ENCODE measurements around the gene EPAS1. TPM values are rescaled to one million over a fixed set of nuclear protein-coding genes. Genes with fewer than 3 reads are reported as not detected.

The EPAS1 gene
- total RNA-seq, 1 donor from 2014 or later, result 22.9 TPM

DNA sequence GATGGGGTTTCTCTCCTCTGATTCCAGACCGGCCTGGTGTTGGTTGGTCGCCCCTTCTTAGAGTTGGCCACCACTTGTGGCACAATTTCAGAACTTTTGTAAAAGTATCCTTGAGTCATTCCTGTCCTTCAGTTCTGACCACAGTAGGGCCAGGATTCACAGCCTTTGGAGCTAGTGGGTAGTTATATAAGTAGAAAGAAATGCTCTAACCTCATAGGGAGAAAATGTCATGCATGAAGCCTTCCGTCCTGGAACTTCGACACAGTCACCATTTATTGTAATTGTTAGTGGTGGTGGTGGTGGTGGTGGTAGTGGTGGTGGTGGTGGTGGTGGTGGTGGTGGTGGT is 65.4 kb downstream of the EPAS1 start:
- H3K27me3 Mint-ChIP-seq (ENCODE audit: insufficient read depth), result no peaks in the 10 kb centered on the region
- DNase-seq (ENCODE audit: low spot score), result no peak
- peak overlapping the region; percentile 2 for H3K27ac Mint-ChIP-seq
- H3K36me3 Mint-ChIP-seq (ENCODE audit: low read depth), result peaks cover 12% of the 10 kb centered on the region
- intact Hi-C loops (cut with micrococcal nuclease), result loop anchor here (1.0 to 10.0 kb wide), 3 partner anchors 12 to 718 kb away; no protein-coding TSS in a partner anchor
- H3K4me3 Mint-ChIP-seq, result no peak overlapping the region
- no peaks in the 10 kb centered on the region for H3K9me3 Mint-ChIP-seq
- peaks cover 48% of the 10 kb centered on the region for H3K4me1 Mint-ChIP-seq (ENCODE audit: low read depth)

DNA sequence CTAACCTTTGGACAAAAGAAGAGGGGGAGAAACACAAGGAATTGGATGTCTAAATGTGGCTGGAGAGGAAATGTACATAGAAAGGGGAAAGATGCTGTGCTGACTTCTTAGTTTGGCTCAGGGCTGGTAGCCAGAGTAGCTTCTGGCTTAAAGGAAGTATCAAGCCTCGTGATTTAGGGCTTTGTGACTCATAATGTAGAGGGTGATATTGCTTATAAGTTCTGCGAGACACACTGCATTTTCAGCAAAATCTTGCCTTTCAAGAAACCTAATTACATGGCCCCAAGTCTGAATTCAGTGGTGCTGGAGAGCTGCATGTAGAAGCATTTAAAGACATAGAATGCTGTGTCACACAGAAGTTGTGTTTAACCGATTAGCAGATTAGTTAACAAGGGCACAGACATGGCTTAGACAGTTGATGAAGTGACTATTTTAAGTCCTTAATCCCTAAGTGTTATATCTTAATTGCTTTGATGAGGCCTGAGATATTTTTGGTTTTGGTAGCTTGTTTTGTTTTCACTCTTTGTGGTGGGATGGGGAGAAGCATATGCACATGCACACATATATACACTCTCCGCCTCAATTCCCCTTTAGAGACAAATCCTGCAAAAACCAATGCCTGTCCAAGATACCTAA is 66.4 kb downstream of the EPAS1 start:
- intact Hi-C loops (cut with micrococcal nuclease), result loop anchor here (1.0 to 10.0 kb wide), 3 partner anchors 13 to 719 kb away; no protein-coding TSS in a partner anchor
- peaks cover 47% of the 10 kb centered on the region for H3K4me1 Mint-ChIP-seq (ENCODE audit: low read depth)
- no peaks in the 10 kb centered on the region for H3K9me3 Mint-ChIP-seq
- H3K27me3 Mint-ChIP-seq (ENCODE audit: insufficient read depth), result no peaks in the 10 kb centered on the region
- peak overlapping the region; percentile 16 for H3K27ac Mint-ChIP-seq
- DNase-seq (ENCODE audit: low spot score), result no peak
- peaks cover 9% of the 10 kb centered on the region for H3K36me3 Mint-ChIP-seq (ENCODE audit: low read depth)
- peak overlapping the region; percentile 3 for H3K4me3 Mint-ChIP-seq

DNA sequence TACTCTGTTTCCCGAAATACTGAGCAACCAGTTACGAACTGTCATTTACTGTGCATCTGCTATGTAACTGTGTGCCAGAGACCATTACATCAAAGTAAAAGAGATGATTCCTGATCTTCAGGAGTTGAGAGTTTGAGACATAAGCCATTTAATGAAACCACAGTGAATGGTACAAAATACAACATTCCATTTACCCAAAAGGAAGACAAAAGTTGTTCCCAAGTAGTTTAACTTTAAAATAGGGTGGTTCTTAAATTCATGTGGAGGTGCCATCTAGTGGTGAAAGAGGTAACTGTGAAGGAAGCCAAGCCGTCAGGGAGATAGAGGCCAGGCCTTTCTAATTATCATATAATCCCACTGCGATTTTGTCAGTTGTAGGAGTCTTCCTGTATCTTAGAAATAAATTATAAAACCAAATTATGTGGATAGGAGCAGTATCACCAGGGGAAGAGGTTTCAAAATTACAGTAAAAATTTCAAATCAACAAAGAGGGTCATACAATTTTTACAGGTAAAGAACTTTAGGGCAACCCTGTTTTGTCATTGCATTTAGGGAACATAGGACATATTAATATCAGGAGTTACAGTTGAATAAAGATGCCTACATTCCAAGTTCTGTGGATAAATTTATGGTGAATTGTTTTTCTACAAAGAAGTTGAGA is 67.7 kb downstream of the EPAS1 start:
- intact Hi-C loops (cut with micrococcal nuclease), result loop anchor here (1.0 to 10.0 kb wide), 6 partner anchors 68 to 720 kb away; partner anchors contain the start of gene EPAS1
- Mint-ChIP-seq H3K36me3 (ENCODE audit: low read depth) (peaks cover 8% of the 10 kb centered on the region), H3K9me3 (no peaks in the 10 kb centered on the region), H3K27me3 (ENCODE audit: insufficient read depth) (peaks cover 6% of the 10 kb centered on the region), H3K27ac (no peak overlapping the region), H3K4me3 (no peak overlapping the region), H3K4me1 (ENCODE audit: low read depth) (peaks cover 49% of the 10 kb centered on the region)
- DNase-seq (ENCODE audit: low spot score), result no peak

DNA sequence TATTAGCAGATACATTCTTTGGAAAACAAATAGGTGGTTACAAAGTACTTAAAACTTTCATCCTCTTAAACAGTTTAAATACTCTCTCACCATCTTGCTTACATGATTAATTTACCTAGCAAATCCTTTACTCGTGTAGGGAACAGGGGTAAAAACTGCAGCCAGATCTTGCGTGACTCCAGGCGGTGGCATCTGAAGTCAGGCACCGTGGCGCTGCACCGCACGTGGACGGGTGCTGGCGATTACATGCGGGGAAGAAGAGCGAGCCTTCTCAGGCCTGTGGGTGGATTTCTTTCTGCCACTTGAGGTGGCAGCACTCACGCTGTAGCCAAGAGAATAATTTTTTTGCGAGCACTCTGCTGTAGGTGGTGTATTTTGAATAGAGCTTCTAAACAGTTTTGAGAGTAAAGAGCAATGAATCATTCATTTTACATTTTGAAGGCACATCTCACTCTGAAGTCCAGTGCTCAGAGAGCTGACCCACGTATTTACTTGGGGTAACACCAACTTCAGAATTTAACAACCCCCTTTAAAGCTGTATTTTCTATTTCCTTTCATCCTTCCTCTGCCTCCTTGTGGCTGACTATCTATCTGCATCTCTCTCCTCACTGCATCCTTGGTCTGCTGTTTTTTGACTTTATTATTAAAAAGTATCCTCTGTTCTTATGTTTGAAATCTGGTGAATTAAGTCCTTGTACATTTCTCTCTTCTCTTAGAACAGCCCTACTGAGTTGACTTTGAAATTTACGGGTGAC is 68.9 kb downstream of the EPAS1 start:
- no peak for DNase-seq (ENCODE audit: low spot score)
- Mint-ChIP-seq H3K36me3 (ENCODE audit: low read depth) (peaks cover 11% of the 10 kb centered on the region), H3K27me3 (ENCODE audit: insufficient read depth) (peaks cover 6% of the 10 kb centered on the region), H3K9me3 (no peaks in the 10 kb centered on the region), H3K4me3 (no peak overlapping the region), H3K27ac (no peak overlapping the region), H3K4me1 (ENCODE audit: low read depth) (peaks cover 49% of the 10 kb centered on the region)
- intact Hi-C loops (cut with micrococcal nuclease), result loop anchor here (1.0 to 10.0 kb wide), 6 partner anchors 69 to 721 kb away; partner anchors contain the start of gene EPAS1

DNA sequence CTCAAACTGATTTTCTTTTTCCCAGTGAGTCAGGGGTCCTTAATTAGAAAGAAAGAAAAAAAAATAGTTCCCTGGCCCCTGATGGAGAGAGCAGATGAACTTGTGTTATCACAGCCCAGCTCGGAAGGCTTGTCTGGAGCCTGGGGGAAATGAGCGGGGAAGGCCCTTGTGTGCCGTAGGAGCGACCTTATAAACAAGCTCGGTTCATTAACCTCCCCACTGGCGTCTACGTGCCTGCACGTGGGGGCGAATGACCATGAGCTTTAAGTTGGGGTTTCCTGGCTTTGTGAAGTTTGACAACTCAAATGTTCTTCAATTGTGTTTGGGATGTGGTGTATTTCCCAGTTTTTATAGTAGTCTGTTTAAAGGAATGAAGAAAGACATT is 69.5 kb downstream of the EPAS1 start:
- no peak overlapping the region for H3K4me3 Mint-ChIP-seq
- peaks cover 7% of the 10 kb centered on the region for H3K36me3 Mint-ChIP-seq (ENCODE audit: low read depth)
- H3K9me3 Mint-ChIP-seq, result no peaks in the 10 kb centered on the region
- H3K4me1 Mint-ChIP-seq (ENCODE audit: low read depth), result peaks cover 45% of the 10 kb centered on the region
- intact Hi-C loops (cut with micrococcal nuclease), result loop anchor here (2.0 to 10.0 kb wide), 2 partner anchors 94 to 722 kb away; no protein-coding TSS in a partner anchor
- H3K27ac Mint-ChIP-seq, result no peak overlapping the region
- no peak for DNase-seq (ENCODE audit: low spot score)
- H3K27me3 Mint-ChIP-seq (ENCODE audit: insufficient read depth), result peaks cover 6% of the 10 kb centered on the region

DNA sequence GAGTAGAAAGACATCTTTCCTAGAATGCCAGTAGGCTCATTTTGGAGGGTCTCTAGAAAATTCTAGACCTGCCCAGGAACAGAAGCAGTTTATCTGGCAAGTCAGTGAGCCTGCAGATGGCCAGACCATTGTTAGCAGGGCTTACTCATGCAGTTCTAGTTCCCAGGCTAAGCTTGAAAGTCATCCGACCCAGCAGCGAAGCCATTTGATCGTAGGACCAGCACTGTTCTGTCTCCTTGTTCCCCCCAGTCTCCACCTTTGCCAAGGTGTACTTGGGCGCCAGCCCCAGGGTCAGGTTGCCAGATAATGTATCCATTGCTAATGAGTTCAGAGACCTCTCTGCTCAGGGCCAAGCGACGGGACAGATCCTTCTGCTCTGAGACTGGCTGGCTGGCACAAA is 70.1 kb downstream of the EPAS1 start:
- no peak for DNase-seq (ENCODE audit: low spot score)
- no peak overlapping the region for H3K4me3 Mint-ChIP-seq
- intact Hi-C loops (cut with micrococcal nuclease), result loop anchor here (2.0 to 10.0 kb wide), 2 partner anchors 94 to 722 kb away; no protein-coding TSS in a partner anchor
- no peak overlapping the region for H3K27ac Mint-ChIP-seq
- peaks cover 39% of the 10 kb centered on the region for H3K4me1 Mint-ChIP-seq (ENCODE audit: low read depth)
- H3K36me3 Mint-ChIP-seq (ENCODE audit: low read depth), result peaks cover 6% of the 10 kb centered on the region
- no peaks in the 10 kb centered on the region for H3K9me3 Mint-ChIP-seq
- H3K27me3 Mint-ChIP-seq (ENCODE audit: insufficient read depth), result peaks cover 6% of the 10 kb centered on the region

DNA sequence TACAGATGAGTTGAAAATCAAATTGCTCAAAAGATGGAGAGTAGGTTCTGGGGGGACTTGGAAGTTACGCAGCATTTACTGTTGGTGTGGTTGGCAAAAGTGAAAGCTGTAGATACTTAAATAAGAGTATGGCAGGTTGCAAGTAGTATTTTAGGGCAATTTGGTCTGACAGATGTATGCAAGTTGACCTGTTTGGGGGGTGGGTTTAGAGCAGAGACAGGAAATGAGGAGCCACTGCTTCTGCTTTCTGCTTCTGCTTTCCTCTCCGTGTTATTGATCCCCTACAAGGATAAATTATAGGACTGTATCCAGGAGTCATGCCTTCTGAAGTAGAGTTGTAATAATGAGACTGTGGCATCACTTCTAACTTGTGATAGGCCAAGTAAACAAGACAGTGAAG is 71.2 kb downstream of the EPAS1 start:
- no peak overlapping the region for H3K27ac Mint-ChIP-seq

DNA sequence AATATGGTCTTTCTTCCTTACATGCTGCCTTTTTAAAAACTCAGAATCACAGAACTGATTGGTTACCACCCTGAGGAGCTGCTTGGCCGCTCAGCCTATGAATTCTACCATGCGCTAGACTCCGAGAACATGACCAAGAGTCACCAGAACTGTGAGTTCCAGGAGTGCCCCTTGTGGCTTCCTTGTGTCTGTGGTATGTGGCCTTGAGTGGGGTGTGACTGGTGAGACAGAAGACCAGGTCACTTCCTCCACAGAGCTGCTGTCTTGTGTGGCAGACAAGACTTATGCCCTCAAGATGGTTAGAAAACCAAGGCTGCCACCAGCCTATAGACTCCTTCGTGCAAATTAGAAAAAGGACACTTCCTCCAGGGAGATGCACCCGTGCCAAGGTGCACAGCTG is 72.6 kb downstream of the EPAS1 start:
- peaks cover 5% of the 10 kb centered on the region for H3K36me3 Mint-ChIP-seq (ENCODE audit: low read depth)
- no peak overlapping the region for H3K27ac Mint-ChIP-seq
- H3K27me3 Mint-ChIP-seq (ENCODE audit: insufficient read depth), result peaks cover 6% of the 10 kb centered on the region
- no peak for DNase-seq (ENCODE audit: low spot score)
- H3K4me1 Mint-ChIP-seq (ENCODE audit: low read depth), result peaks cover 15% of the 10 kb centered on the region
- intact Hi-C loops (cut with micrococcal nuclease), result loop anchor here (10.0 kb wide), 1 partner anchor 725 kb away; no protein-coding TSS in a partner anchor
- no peak overlapping the region for H3K4me3 Mint-ChIP-seq
- H3K9me3 Mint-ChIP-seq, result no peaks in the 10 kb centered on the region

More for the DNA sequence above, 71.2 kb downstream of the EPAS1 start:
- Mint-ChIP-seq H3K9me3 (no peaks in the 10 kb centered on the region), H3K36me3 (ENCODE audit: low read depth) (peaks cover 6% of the 10 kb centered on the region), H3K4me1 (ENCODE audit: low read depth) (peaks cover 28% of the 10 kb centered on the region), H3K4me3 (no peak overlapping the region), H3K27me3 (ENCODE audit: insufficient read depth) (peaks cover 6% of the 10 kb centered on the region)
- DNase-seq (ENCODE audit: low spot score), result no peak
- intact Hi-C loops (cut with micrococcal nuclease), result loop anchor here (10.0 kb wide), 1 partner anchor 724 kb away; no protein-coding TSS in a partner anchor

DNA sequence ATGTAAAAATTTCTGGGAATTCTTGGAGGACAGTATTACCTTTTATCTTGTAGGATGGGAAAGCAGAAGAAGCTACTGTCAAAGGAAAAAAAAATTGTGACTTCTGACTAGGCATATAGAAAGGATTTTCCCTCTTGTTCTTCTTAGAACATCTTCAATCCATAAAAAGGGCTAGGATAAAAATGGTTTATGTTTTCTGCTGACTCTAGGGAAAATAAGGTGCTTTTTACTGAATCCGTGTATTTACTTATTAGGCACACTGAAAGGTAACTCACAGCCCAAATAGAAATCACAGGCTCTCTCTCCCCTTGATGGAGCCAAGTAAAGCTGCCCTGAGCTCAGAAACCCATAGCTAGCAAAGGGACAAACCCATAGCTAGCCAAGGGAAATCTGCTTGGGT is 74.6 kb downstream of the EPAS1 start:
- peaks cover 6% of the 10 kb centered on the region for H3K27me3 Mint-ChIP-seq (ENCODE audit: insufficient read depth)
- intact Hi-C loops (cut with micrococcal nuclease), result no loop called here
- no peak overlapping the region for H3K4me3 Mint-ChIP-seq
- no peak for DNase-seq (ENCODE audit: low spot score)
- H3K9me3 Mint-ChIP-seq, result no peaks in the 10 kb centered on the region
- H3K36me3 Mint-ChIP-seq (ENCODE audit: low read depth), result peaks cover 3% of the 10 kb centered on the region
- no peak overlapping the region for H3K27ac Mint-ChIP-seq
- H3K4me1 Mint-ChIP-seq (ENCODE audit: low read depth), result peaks cover 10% of the 10 kb centered on the region

DNA sequence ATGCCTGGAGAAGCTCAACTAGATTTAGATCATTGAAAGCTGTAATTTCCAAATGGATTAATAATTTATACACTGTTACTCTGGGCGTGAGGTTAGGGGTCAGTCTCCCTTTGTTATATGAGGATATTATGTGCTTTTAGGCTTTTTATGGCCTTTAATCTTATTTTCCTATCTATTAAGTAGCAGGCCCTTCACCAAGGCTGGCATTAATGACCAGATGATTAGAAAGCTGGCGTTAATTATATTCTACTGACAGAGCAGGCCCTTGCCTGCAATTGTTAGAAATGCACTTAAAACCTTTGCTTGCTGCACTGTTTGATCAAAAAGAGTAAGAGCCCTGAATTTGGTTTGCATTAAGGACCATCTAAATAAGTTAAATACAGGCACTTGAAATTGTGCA is 75.3 kb downstream of the EPAS1 start:
- no peaks in the 10 kb centered on the region for H3K9me3 Mint-ChIP-seq
- peaks cover 6% of the 10 kb centered on the region for H3K27me3 Mint-ChIP-seq (ENCODE audit: insufficient read depth)
- intact Hi-C loops (cut with micrococcal nuclease), result no loop called here

DNA sequence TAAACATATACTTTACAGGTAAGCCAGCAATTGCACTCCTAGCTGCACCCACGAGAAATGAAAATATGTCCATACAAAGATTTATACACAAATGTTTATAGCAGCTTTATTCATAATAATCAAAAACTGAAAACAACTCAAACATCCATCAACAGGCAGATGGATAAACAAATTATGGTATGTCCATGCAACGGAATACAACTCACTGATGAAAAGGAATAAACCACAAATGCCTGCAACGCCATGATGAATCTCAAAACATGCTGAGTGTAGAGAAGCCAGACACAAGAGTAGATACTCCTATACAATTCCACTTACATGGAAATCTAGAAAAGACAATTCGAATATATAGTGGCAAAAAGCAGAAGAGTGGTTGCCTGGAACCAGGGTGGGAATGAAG is 76.0 kb downstream of the EPAS1 start:
- Mint-ChIP-seq H3K4me1 (ENCODE audit: low read depth) (peaks cover 6% of the 10 kb centered on the region), H3K4me3 (no peak overlapping the region), H3K36me3 (ENCODE audit: low read depth) (peaks cover 3% of the 10 kb centered on the region), H3K27ac (no peak overlapping the region), H3K9me3 (no peaks in the 10 kb centered on the region), H3K27me3 (ENCODE audit: insufficient read depth) (peaks cover 6% of the 10 kb centered on the region)
- no peak for DNase-seq (ENCODE audit: low spot score)
- intact Hi-C loops (cut with micrococcal nuclease), result no loop called here

More for the DNA sequence above, 75.3 kb downstream of the EPAS1 start:
- H3K4me1 Mint-ChIP-seq (ENCODE audit: low read depth), result peaks cover 10% of the 10 kb centered on the region
- no peak for DNase-seq (ENCODE audit: low spot score)
- H3K27ac Mint-ChIP-seq, result no peak overlapping the region
- H3K36me3 Mint-ChIP-seq (ENCODE audit: low read depth), result peaks cover 3% of the 10 kb centered on the region
- no peak overlapping the region for H3K4me3 Mint-ChIP-seq

DNA sequence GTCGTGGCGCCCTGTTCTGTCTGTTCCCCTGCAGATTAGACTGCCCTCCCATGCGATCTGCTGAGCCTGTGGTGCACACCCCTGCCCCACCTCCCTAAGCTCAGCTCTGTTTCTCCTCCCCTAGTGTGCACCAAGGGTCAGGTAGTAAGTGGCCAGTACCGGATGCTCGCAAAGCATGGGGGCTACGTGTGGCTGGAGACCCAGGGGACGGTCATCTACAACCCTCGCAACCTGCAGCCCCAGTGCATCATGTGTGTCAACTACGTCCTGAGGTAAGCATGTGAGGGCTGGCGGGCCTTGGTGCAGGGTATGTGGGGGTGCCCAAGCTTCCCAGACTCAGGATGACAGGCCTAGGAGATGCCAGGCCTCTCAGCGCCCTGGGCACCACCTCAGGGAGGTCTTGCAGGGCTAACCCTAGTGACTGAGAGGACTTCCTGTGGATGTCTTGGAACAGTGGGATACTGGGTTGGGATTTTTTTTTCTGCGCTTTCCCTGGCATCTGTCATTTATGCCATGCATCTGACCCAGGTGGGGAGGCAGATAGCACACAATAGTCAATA is 78.4 kb downstream of the EPAS1 start:
- H3K27me3 Mint-ChIP-seq (ENCODE audit: insufficient read depth), result no peaks in the 10 kb centered on the region

More for the DNA sequence above, 78.4 kb downstream of the EPAS1 start:
- intact Hi-C loops (cut with micrococcal nuclease), result no loop called here
- Mint-ChIP-seq H3K4me3 (no peak overlapping the region), H3K27ac (no peak overlapping the region), H3K9me3 (no peaks in the 10 kb centered on the region), H3K36me3 (ENCODE audit: low read depth) (peaks cover 1% of the 10 kb centered on the region), H3K4me1 (ENCODE audit: low read depth) (no peaks in the 10 kb centered on the region)
- no peak for DNase-seq (ENCODE audit: low spot score)
